Stimulated activated CD8-positive, alpha-beta memory T cell treated with anti-CD3 and anti-CD28 coated beads, Interleukin-12 subunit alpha, Interleukin-12 subunit beta, amount 100 ng/mL, for 24 hours (primary cell): ENCODE data around the gene LRRC10.

Experiments
- DNase-seq: peaks from one replicate; pipeline ENCODE4 v3.0.0-alpha.2; 2020; ENCODE audit errors: extremely low read depth

LRRC10 gene

GRCh38 chr12:69570000-69570516 is 40.6 kb downstream of the LRRC10 start:
- no peak for DNase-seq

- no peak for DNase-seq
These were observed 41.5 kb downstream of the LRRC10 start for GRCh38 chr12:69569236-69569635.

GRCh38 chr12:69566603-69567002 is 44.1 kb downstream of the LRRC10 start:
- no peak for DNase-seq

GRCh38 chr12:69563166-69563762 is 47.4 kb downstream of the LRRC10 start:
- no peak for DNase-seq
